GM23338 (cell line): ENCODE data around the gene TAOK1. TPM values are rescaled to one million over a fixed set of nuclear protein-coding genes. Genes with fewer than 3 reads are reported as not detected.

Experiments used
- ATAC-seq: fragments of 200-7000 bp; cut with Tn5 transposase; 3 replicates; pipeline ENCODE4 v1.9.1; 2020
- DNase-seq: peaks from one replicate; pipeline ENCODE4 v3.0.0-alpha.2; 2015; ENCODE audit warnings: low spot score
- H2AFZ ChIP-seq: fragments of 200-600 bp; sonication (generic); 2 replicates; pipeline ENCODE4 v1.8.0; 2016; ENCODE audit warnings: antibody characterized with exemption, mild to moderate bottlenecking, moderate library complexity
- H3F3A ChIP-seq: fragments of 200-600 bp; sonication (generic); replicated peaks from 2 replicates; pipeline ENCODE4 v1.8.0; 2017; ENCODE audit warnings: antibody characterized with exemption, mixed run types, low read depth
- H3K27ac ChIP-seq: fragments of 200-600 bp; sonication (generic); 2 replicates; pipeline ENCODE4 v1.6.1; 2016; ENCODE audit warnings: low read depth
- H3K27me3 ChIP-seq: fragments of 200-600 bp; sonication (generic); 2 replicates; pipeline ENCODE4 v1.8.0; 2016; ENCODE audit warnings: mild to moderate bottlenecking, mixed run types, moderate library complexity; ENCODE audit not compliant: insufficient read depth
- H3K36me3 ChIP-seq: fragments of 200-600 bp; sonication (generic); 2 replicates; pipeline ENCODE4 v1.8.0; 2016; ENCODE audit warnings: mild to moderate bottlenecking; ENCODE audit not compliant: insufficient read depth
- H3K4me1 ChIP-seq: fragments of 200-600 bp; sonication (generic); 2 replicates; pipeline ENCODE4 v1.8.0; 2016; ENCODE audit warnings: mild to moderate bottlenecking, moderate library complexity; ENCODE audit not compliant: insufficient read depth
- H3K4me2 ChIP-seq: fragments of 200-600 bp; sonication (generic); 2 replicates; pipeline ENCODE4 v1.7.1; 2017; ENCODE audit warnings: mixed run types
- H3K4me3 ChIP-seq: fragments of 200-600 bp; sonication (generic); 2 replicates; pipeline ENCODE4 v1.6.1; 2016; ENCODE audit warnings: mixed run types
- H3K79me2 ChIP-seq: fragments of 200-600 bp; sonication (generic); replicated peaks from 2 replicates; pipeline ENCODE4 v1.8.0; 2017; ENCODE audit warnings: mild to moderate bottlenecking; ENCODE audit not compliant: insufficient read depth
- H3K9me2 ChIP-seq: fragments of 200-600 bp; sonication (generic); 2 replicates; pipeline ENCODE4 v1.8.0; 2017; ENCODE audit not compliant: insufficient read depth
- H4K20me1 ChIP-seq: fragments of 200-600 bp; sonication (generic); replicated peaks from 2 replicates; pipeline ENCODE4 v1.8.0; 2017; ENCODE audit warnings: mild to moderate bottlenecking; ENCODE audit not compliant: insufficient read depth
- H3K27ac Mint-ChIP-seq: 2 replicates; pipeline ENCODE4 v1.8.0; 2020; ENCODE audit warnings: inconsistent platforms, mild to moderate bottlenecking, moderate library complexity, mixed read lengths
- H3K27me3 Mint-ChIP-seq: 3 replicates; pipeline ENCODE4 v1.8.0; 2022; ENCODE audit warnings: low read depth, mild to moderate bottlenecking, moderate library complexity, mixed read lengths, inconsistent platforms; ENCODE audit not compliant: insufficient read depth, poor library complexity
- H3K36me3 Mint-ChIP-seq: 3 replicates; pipeline ENCODE4 v1.8.0; 2021; ENCODE audit warnings: low read depth, mild to moderate bottlenecking, inconsistent platforms, moderate library complexity, mixed read lengths
- H3K4me1 Mint-ChIP-seq: 3 replicates; pipeline ENCODE4 v1.8.0; 2020; ENCODE audit warnings: mild to moderate bottlenecking, inconsistent platforms, mixed read lengths
- H3K4me3 Mint-ChIP-seq: 3 replicates; pipeline ENCODE4 v1.8.0; 2021; ENCODE audit warnings: moderate library complexity, mild to moderate bottlenecking, inconsistent platforms, mixed read lengths
- H3K9me3 Mint-ChIP-seq: 3 replicates; pipeline ENCODE4 v1.8.0; 2020; ENCODE audit warnings: moderate library complexity, mild to moderate bottlenecking, inconsistent platforms, mixed read lengths
- CREB1 ChIP-seq: fragments of 250-450 bp; sonication (Bioruptor Pico); IDR thresholded peaks from 2 replicates; pipeline ENCODE4 v1.5.0; 2020; ENCODE audit warnings: low read depth, mild to moderate bottlenecking, moderate library complexity
- CTCF ChIP-seq, 2 experiments: fragments of 200-600 bp in 1 of 2; sonication (generic) in 1 of 2; conservative IDR thresholded peaks; 2 replicates each; pipeline versions ENCODE4 v1.5.1 to v1.6.1; 2016 to 2017; ENCODE audit warnings: antibody characterized with exemption in 2 of 2, low read depth in 2 of 2, mild to moderate bottlenecking in 2 of 2, moderate library complexity in 1 of 2
- ETS1 ChIP-seq: IDR thresholded peaks from 2 replicates; pipeline ENCODE4 v1.6.1; 2016; ENCODE audit warnings: antibody characterized with exemption
- EZH2 ChIP-seq: fragments of 200-600 bp; sonication (generic); IDR thresholded peaks from one replicate; pipeline ENCODE4 v1.8.0; 2017; ENCODE audit warnings: antibody characterized with exemption, mild to moderate bottlenecking, low read depth; ENCODE audit not compliant: unreplicated experiment
- EZH2phosphoT487 ChIP-seq: fragments of 200-600 bp; sonication (generic); IDR thresholded peaks from one replicate; pipeline ENCODE4 v1.8.1; 2018; ENCODE audit warnings: antibody characterized with exemption; ENCODE audit not compliant: unreplicated experiment
- JUNB ChIP-seq: IDR thresholded peaks from one replicate; pipeline ENCODE4 v1.6.1; 2016; ENCODE audit warnings: antibody characterized with exemption; ENCODE audit not compliant: unreplicated experiment
- NANOG ChIP-seq: IDR thresholded peaks from 2 replicates; pipeline ENCODE4 v1.6.1; 2016; ENCODE audit warnings: antibody characterized with exemption, borderline replicate concordance
- POLR2AphosphoS5 ChIP-seq: IDR thresholded peaks from 2 replicates; pipeline ENCODE4 v1.6.1; 2016; ENCODE audit warnings: antibody characterized with exemption, low read depth
- REST ChIP-seq: IDR thresholded peaks from one replicate; pipeline ENCODE4 v1.6.1; 2018; ENCODE audit warnings: antibody characterized with exemption; ENCODE audit not compliant: unreplicated experiment
- STAT1 ChIP-seq: IDR thresholded peaks from one replicate; pipeline ENCODE4 v1.6.1; 2016; ENCODE audit warnings: antibody characterized with exemption; ENCODE audit not compliant: unreplicated experiment
- ZNF114 ChIP-seq: fragments of 250-450 bp; sonication (Bioruptor Pico); IDR thresholded peaks from 2 replicates; pipeline ENCODE4 v1.5.0; 2020; ENCODE audit warnings: mild to moderate bottlenecking, moderate library complexity
- ZNF331 ChIP-seq: fragments of 250-450 bp; sonication (Bioruptor Pico); IDR thresholded peaks from 2 replicates; pipeline ENCODE4 v1.5.0; 2020; ENCODE audit warnings: low read depth, mild to moderate bottlenecking, moderate library complexity
- ZNF462 ChIP-seq: fragments of 250-450 bp; sonication (Bioruptor Pico); IDR thresholded peaks from 2 replicates; pipeline ENCODE4 v1.5.0; 2020; ENCODE audit warnings: mild to moderate bottlenecking, moderate library complexity
- polyA plus RNA-seq: library from polyadenylated mRNA; unstranded; fragments of >200 nt; fragmentation: Nextera tagmentation; extraction: Ambion mirVana; gene quantifications from 2 replicates; pipeline ENCODE4 v1.2.1, GENCODE V29; 2016
- total RNA-seq: library from RNA; depleted of rRNA; stranded (reverse); fragments of >200 nt; shearing (Covaris generic); gene quantifications from 2 replicates; pipeline ENCODE4 v1.2.3, GENCODE V29; 2014

TAOK1 gene
- total and polyA plus RNA-seq, 2 experiments from 2014 or later, result 19.4 to 69.8 TPM

- peaks cover 31% of the 10 kb centered on the region for H3K27me3 Mint-ChIP-seq
- peak overlapping the region; percentile 99 for H2AFZ ChIP-seq
- peak overlapping the region; percentile 89 for H3K4me3 Mint-ChIP-seq
- peak overlapping the region; percentile 81 for H3K4me3 ChIP-seq
- H3K27ac ChIP-seq, result no peak overlapping the region; the same call in 1 of the 2 replicates
- no peaks in the 10 kb centered on the region for H3K9me3 Mint-ChIP-seq
- peaks cover 30% of the 10 kb centered on the region for H3K79me2 ChIP-seq
- peaks cover 14% of the 10 kb centered on the region for H4K20me1 ChIP-seq
- no peaks in the 10 kb centered on the region; the same call in 2 of the 3 replicates for H3K36me3 Mint-ChIP-seq
- peaks cover 12% of the 10 kb centered on the region for H3K27me3 ChIP-seq
- TF ChIP-seq ZNF462 (no peak), NANOG (no peak), ZNF114 (CRISPR knock-in tag) (no peak), POLR2AphosphoS5 (no peak), REST (no peak), JUNB (no peak), CTCF (conservative IDR thresholded peaks at IDR 0.05; ENCODE audit: low read depth in 2 of 2) (no peak), ZNF331 (CRISPR knock-in tag) (no peak), STAT1 (no peak), ETS1 (no peak), CREB1 (CRISPR knock-in tag) (no peak), EZH2phosphoT487 (no peak), EZH2 (no peak)
- peak; percentile 35 for ATAC-seq
- peaks cover 23% of the 10 kb centered on the region for H3F3A ChIP-seq
- DNase-seq, result peak; percentile 86
- peaks cover 33% of the 10 kb centered on the region for H3K4me1 ChIP-seq
- H3K9me2 ChIP-seq, result no peaks in the 10 kb centered on the region
- H3K27ac Mint-ChIP-seq, result peak overlapping the region; percentile 80
- H3K36me3 ChIP-seq, result no peaks in the 10 kb centered on the region
- H3K4me1 Mint-ChIP-seq, result peaks cover 43% of the 10 kb centered on the region
- H3K4me2 ChIP-seq, result peak overlapping the region; percentile 79
These were observed 201.1 kb downstream of the TAOK1 start for GRCh38 chr17:29591146-29591736.
